ENCODE data around the gene ZNF438.

DNA sequence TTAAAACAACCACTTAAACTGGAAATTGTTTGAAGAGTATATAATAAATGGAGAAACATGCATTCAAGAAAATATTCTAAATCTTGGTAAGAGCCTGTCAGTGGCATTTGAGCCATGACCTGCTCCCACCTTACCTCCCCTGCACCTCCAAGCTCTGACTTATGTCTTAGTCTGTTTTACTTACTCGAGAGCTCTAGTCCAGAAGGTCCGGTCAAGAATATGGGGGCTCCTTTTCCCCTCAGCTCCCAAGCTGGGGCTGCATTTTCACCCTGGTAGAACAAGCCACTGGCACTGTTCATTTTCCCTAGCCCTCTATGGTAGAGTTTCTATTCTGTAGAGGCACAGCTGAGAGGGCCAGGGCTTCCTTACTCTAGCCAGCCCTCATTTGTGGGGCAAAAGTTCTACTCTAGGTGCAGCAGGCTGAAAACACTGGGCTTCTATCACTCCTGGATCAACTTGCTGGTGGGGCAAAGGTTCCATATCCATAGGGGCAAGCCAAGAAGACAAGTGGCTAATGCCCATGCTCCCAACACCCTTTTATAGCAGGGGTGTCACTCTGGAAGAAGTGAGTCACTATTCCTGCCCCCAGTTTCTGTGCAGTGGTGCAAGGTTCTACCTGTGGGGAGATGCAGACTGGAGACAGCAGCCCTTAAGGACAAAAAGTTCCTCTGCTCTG is 40.6 kb downstream of the ZNF438 start:
- TF ChIP-seq, protein P1, sequence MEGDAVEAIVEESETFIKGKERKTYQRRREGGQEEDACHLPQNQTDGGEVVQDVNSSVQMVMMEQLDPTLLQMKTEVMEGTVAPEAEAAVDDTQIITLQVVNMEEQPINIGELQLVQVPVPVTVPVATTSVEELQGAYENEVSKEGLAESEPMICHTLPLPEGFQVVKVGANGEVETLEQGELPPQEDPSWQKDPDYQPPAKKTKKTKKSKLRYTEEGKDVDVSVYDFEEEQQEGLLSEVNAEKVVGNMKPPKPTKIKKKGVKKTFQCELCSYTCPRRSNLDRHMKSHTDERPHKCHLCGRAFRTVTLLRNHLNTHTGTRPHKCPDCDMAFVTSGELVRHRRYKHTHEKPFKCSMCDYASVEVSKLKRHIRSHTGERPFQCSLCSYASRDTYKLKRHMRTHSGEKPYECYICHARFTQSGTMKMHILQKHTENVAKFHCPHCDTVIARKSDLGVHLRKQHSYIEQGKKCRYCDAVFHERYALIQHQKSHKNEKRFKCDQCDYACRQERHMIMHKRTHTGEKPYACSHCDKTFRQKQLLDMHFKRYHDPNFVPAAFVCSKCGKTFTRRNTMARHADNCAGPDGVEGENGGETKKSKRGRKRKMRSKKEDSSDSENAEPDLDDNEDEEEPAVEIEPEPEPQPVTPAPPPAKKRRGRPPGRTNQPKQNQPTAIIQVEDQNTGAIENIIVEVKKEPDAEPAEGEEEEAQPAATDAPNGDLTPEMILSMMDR (IDR thresholded peaks at IDR 0.05; ENCODE audit: low read depth, low read length, poor library complexity, severe bottlenecking) = no peak
- TF ChIP-seq EZH2phosphoT487 (IDR thresholded peaks at IDR 0.05; ENCODE audit: borderline replicate concordance, low read length) = no peak

Measured in DOHH2 (cell line).